KMS-11 (cell line): ENCODE data around the gene NAMPT.

Source experiments
- H2AFZ ChIP-seq: fragments of 200-600 bp; sonication (generic); 2 replicates; pipeline ENCODE4 v1.6.1; 2016; ENCODE audit warnings: antibody characterized with exemption, mixed run types, low read depth
- H3K27ac ChIP-seq: fragments of 200-600 bp; sonication (generic); 2 replicates; pipeline ENCODE4 v1.6.1; 2016; ENCODE audit warnings: mild to moderate bottlenecking, mixed run types
- H3K27me3 ChIP-seq: fragments of 200-600 bp; sonication (generic); 2 replicates; pipeline ENCODE4 v1.6.1; 2017; ENCODE audit warnings: mild to moderate bottlenecking, low read depth, mixed run types, moderate library complexity; ENCODE audit not compliant: insufficient read depth
- H3K36me3 ChIP-seq: fragments of 200-600 bp; sonication (generic); 2 replicates; pipeline ENCODE4 v1.6.1; 2017; ENCODE audit warnings: mild to moderate bottlenecking, mixed run types; ENCODE audit not compliant: insufficient read depth
- H3K4me1 ChIP-seq: fragments of 200-600 bp; sonication (generic); 2 replicates; pipeline ENCODE4 v1.6.1; 2016; ENCODE audit warnings: mild to moderate bottlenecking, low read depth, mixed run types; ENCODE audit not compliant: poor library complexity, severe bottlenecking
- H3K4me2 ChIP-seq: fragments of 200-600 bp; sonication (generic); 2 replicates; pipeline ENCODE4 v1.7.0; 2016; ENCODE audit warnings: mild to moderate bottlenecking, mixed run types
- H3K4me3 ChIP-seq: fragments of 200-600 bp; sonication (generic); IDR thresholded peaks from 2 replicates; pipeline ENCODE4 v1.6.1; 2017; ENCODE audit warnings: low read depth, low read length, mixed read lengths; ENCODE audit not compliant: insufficient read depth
- H3K79me2 ChIP-seq: fragments of 200-600 bp; sonication (generic); 2 replicates; pipeline ENCODE4 v1.6.1; 2016; ENCODE audit warnings: low read depth, mixed run types; ENCODE audit not compliant: insufficient read depth
- H3K9ac ChIP-seq: fragments of 200-600 bp; sonication (generic); 2 replicates; pipeline ENCODE4 v1.6.1; 2016; ENCODE audit warnings: mild to moderate bottlenecking, mixed run types
- H4K20me1 ChIP-seq: fragments of 200-600 bp; sonication (generic); 2 replicates; pipeline ENCODE4 v1.6.1; 2016; ENCODE audit warnings: mild to moderate bottlenecking, mixed run types; ENCODE audit not compliant: insufficient read depth
- CTCF ChIP-seq: fragments of 200-600 bp; sonication (generic); conservative IDR thresholded peaks from 2 replicates; pipeline ENCODE4 v1.6.1; 2017; ENCODE audit warnings: low read depth, mild to moderate bottlenecking, antibody characterized with exemption, low read length, moderate library complexity, mixed read lengths

The NAMPT gene

GRCh38 chr7:106254525-106255116 is 30.2 kb downstream of the NAMPT start:
- no peak for TF ChIP-seq CTCF
- no peaks in the 10 kb centered on the region; the same call in 1 of the 2 replicates for H4K20me1 ChIP-seq

GRCh38 chr7:106252568-106252967 is 32.2 kb downstream of the NAMPT start:
- Histone ChIP-seq H3K4me2 (no peak overlapping the region), H3K27me3 (no peaks in the 10 kb centered on the region), H3K9ac (no peak overlapping the region), H3K4me3 (no peak overlapping the region), H3K36me3 (peaks cover 9% of the 10 kb centered on the region), H3K27ac (no peak overlapping the region), H4K20me1 (no peaks in the 10 kb centered on the region; the same call in 1 of the 2 replicates), H3K4me1 (peaks cover 13% of the 10 kb centered on the region), H3K79me2 (no peaks in the 10 kb centered on the region), H2AFZ (no peak overlapping the region)
- no peak for TF ChIP-seq CTCF

More at GRCh38 chr7:106254525-106255116, 30.2 kb downstream of the NAMPT start:
- H3K4me1 ChIP-seq: peaks cover 13% of the 10 kb centered on the region
- H3K36me3 ChIP-seq: peaks cover 9% of the 10 kb centered on the region; the same call in 1 of the 2 replicates
- H3K79me2 ChIP-seq: no peaks in the 10 kb centered on the region
- H2AFZ ChIP-seq: no peak overlapping the region
- H3K27ac ChIP-seq: no peak overlapping the region
- no peak overlapping the region for H3K4me2 ChIP-seq
- H3K4me3 ChIP-seq: no peak overlapping the region
- H3K27me3 ChIP-seq: no peaks in the 10 kb centered on the region
- no peak overlapping the region for H3K9ac ChIP-seq

GRCh38 chr7:106249488-106249887 is 35.3 kb downstream of the NAMPT start:
- no peaks in the 10 kb centered on the region for H3K4me1 ChIP-seq
- no peak overlapping the region for H2AFZ ChIP-seq
- H3K4me2 ChIP-seq: no peak overlapping the region
- no peak overlapping the region for H3K9ac ChIP-seq
- no peak overlapping the region for H3K27ac ChIP-seq
- peaks cover 9% of the 10 kb centered on the region for H3K36me3 ChIP-seq
- no peaks in the 10 kb centered on the region for H3K27me3 ChIP-seq
- no peak overlapping the region for H3K4me3 ChIP-seq
- no peaks in the 10 kb centered on the region for H4K20me1 ChIP-seq
- H3K79me2 ChIP-seq: no peaks in the 10 kb centered on the region
- no peak for TF ChIP-seq CTCF

- Histone ChIP-seq H3K4me1 (no peaks in the 10 kb centered on the region), H4K20me1 (no peaks in the 10 kb centered on the region), H3K79me2 (no peaks in the 10 kb centered on the region), H3K36me3 (peaks cover 9% of the 10 kb centered on the region), H3K4me3 (no peak overlapping the region), H3K9ac (no peak overlapping the region), H2AFZ (no peak overlapping the region), H3K4me2 (no peak overlapping the region), H3K27ac (no peak overlapping the region), H3K27me3 (no peaks in the 10 kb centered on the region)
- TF ChIP-seq CTCF: no peak
Measured at GRCh38 chr7:106248600-106248999, 36.2 kb downstream of the NAMPT start.
